PC-9 (cell line): ENCODE data around the gene IGF2BP2.

Source experiments
- CTCF ChIP-seq: fragments of 200-600 bp; sonication (generic); conservative IDR thresholded peaks from 2 replicates; pipeline ENCODE4 v1.6.1; 2017; ENCODE audit warnings: mixed run types, antibody characterized with exemption, mild to moderate bottlenecking, moderate library complexity
- EZH2 ChIP-seq: fragments of 200-600 bp; sonication (generic); IDR thresholded peaks from 2 replicates; pipeline ENCODE4 v1.8.0; 2017; ENCODE audit warnings: antibody characterized with exemption, low read depth

- no peak for TF ChIP-seq CTCF
- no peak for TF ChIP-seq EZH2
Observed at GRCh38 chr3:185797993-185798830, 26.6 kb downstream of the IGF2BP2 start.
